ENCODE measurements around the gene ATP5PF. TPM values are rescaled to one million over a fixed set of nuclear protein-coding genes. Genes with fewer than 3 reads are reported as not detected.

The ATP5PF gene
- total RNA-seq, 2 experiments from 2014 or later: 70.6 to 164 TPM

GRCh38 chr21:25757531-25757930, 22.8 kb upstream of the ATP5PF start:
- no peak for TF ChIP-seq CTCF (conservative IDR thresholded peaks at IDR 0.05; ENCODE audit: low read length)
- TF ChIP-seq EZH2phosphoT487 (IDR thresholded peaks at IDR 0.05; ENCODE audit: borderline replicate concordance, low read depth, low read length): no peak
- H4K20me1 ChIP-seq (ENCODE audit: insufficient read depth, low read length): no peaks in the 10 kb centered on the region
- ChIA-PET CTCF (ENCODE audit: unreplicated experiment) (no interaction called here), POLR2A (interaction anchor here (0.5 to 1.8 kb wide), 14 partner anchors 9 to 740 kb away, joined by 3 to 15 read pairs (median 5); no protein-coding TSS in a partner anchor)
- H3K36me3 ChIP-seq (ENCODE audit: insufficient read depth, low read length): peaks cover 99% of the 10 kb centered on the region
- H3K79me2 ChIP-seq (ENCODE audit: insufficient read depth, low read depth, low read length): no peaks in the 10 kb centered on the region; the same call in 1 of the 2 replicates
- no peak overlapping the region for H3K4me3 ChIP-seq (ENCODE audit: low read depth, low read length, poor library complexity, severe bottlenecking)
- BruUV-seq (replicated peaks): no TSS peak
- no peaks in the 10 kb centered on the region for H3K9me3 ChIP-seq (ENCODE audit: low read length)
- intact Hi-C loops (cut with micrococcal nuclease; ENCODE audit: unreplicated experiment): no loop called here
- H3K4me2 ChIP-seq (ENCODE audit: low read length): no peak overlapping the region
- H2AFZ ChIP-seq (ENCODE audit: low read length): no peak overlapping the region
- no peaks in the 10 kb centered on the region for H3K4me1 ChIP-seq (ENCODE audit: insufficient read depth, low read length, poor library complexity, severe bottlenecking)
- no peak for DNase-seq (ENCODE audit: low spot score)
- no peak overlapping the region for H3K27ac ChIP-seq (ENCODE audit: low read depth, low read length, poor library complexity, severe bottlenecking)
- no peaks in the 10 kb centered on the region for H3K9me2 ChIP-seq (ENCODE audit: insufficient read depth, low read length)

DNA sequence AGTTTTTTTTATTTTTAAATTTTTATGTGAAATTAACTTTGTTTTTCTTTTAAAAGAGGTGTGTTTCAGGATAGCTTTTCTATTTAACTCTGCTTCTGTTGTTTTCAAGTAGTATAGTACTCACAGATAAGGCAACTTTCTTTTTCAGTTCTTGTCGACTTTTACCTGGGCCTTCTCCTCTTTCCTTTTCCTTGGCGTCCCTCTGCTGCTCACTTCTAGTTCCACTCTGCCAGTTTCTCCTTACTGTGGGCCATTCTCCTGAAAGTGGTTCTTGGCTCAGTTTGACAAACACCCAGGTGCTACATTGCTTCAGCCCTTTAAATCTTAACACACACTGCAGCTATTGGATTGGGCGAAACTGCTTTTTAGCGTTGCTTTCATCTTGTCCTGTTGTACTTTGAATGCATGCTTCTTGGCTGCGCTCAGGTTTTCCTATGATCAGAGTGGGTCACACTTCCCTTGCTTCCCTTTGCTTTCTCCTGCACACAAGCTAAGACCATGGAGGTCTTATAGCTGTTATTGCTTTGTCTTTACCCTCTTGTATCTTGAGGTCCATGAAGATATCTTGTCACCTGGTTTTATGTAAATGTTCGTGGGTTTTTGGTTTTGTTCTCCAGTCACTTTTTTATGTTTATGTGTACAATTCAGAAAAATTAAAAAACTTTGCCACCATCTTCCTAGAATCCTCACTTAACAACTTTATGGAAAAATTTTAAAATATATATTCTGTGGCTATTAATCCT, 21.7 kb upstream of the ATP5PF start:
- no peaks in the 10 kb centered on the region for H3K4me1 ChIP-seq (ENCODE audit: insufficient read depth, low read length, poor library complexity, severe bottlenecking)
- no peak overlapping the region for H3K4me3 ChIP-seq (ENCODE audit: low read depth, low read length, poor library complexity, severe bottlenecking)
- no peaks in the 10 kb centered on the region for H3K9me2 ChIP-seq (ENCODE audit: insufficient read depth, low read length)
- no peak overlapping the region for H3K4me2 ChIP-seq (ENCODE audit: low read length)
- H2AFZ ChIP-seq (ENCODE audit: low read length): no peak overlapping the region
- ChIA-PET POLR2A (no interaction called here), CTCF (ENCODE audit: unreplicated experiment) (no interaction called here)
- no peaks in the 10 kb centered on the region; the same call in 1 of the 2 replicates for H3K79me2 ChIP-seq (ENCODE audit: insufficient read depth, low read depth, low read length)
- H3K9me3 ChIP-seq (ENCODE audit: low read length): no peaks in the 10 kb centered on the region
- H4K20me1 ChIP-seq (ENCODE audit: insufficient read depth, low read length): no peaks in the 10 kb centered on the region
- no peak overlapping the region for H3K27ac ChIP-seq (ENCODE audit: low read depth, low read length, poor library complexity, severe bottlenecking)
- BruUV-seq (replicated peaks): no TSS peak
- TF ChIP-seq CTCF (conservative IDR thresholded peaks at IDR 0.05; ENCODE audit: low read length) (no peak), EZH2phosphoT487 (IDR thresholded peaks at IDR 0.05; ENCODE audit: borderline replicate concordance, low read depth, low read length) (no peak)
- DNase-seq (ENCODE audit: low spot score): no peak
- intact Hi-C loops (cut with micrococcal nuclease; ENCODE audit: unreplicated experiment): no loop called here
- H3K36me3 ChIP-seq (ENCODE audit: insufficient read depth, low read length): peaks cover 99% of the 10 kb centered on the region

DNA sequence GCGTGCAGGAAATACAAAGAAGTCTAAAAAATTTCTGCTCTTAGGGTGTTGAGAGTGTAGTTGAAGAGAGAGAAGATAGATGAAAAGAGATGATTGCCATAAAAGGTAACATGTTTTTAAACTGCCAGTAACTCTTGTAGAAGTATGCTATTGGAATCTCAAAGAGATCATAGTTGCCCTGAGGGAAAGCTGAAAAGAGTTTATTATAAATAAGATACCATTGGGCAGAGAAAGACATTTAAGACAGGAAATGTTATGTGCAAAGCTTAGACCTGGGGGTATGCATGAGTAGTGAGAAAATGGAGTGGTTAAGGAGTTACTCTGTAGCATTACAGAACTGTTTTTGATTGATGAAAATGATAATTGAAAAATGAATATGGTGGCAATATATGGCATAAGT, 17.7 kb upstream of the ATP5PF start:
- no peak for DNase-seq (ENCODE audit: low spot score)
- H4K20me1 ChIP-seq (ENCODE audit: insufficient read depth, low read length): no peaks in the 10 kb centered on the region
- no peaks in the 10 kb centered on the region for H3K9me2 ChIP-seq (ENCODE audit: insufficient read depth, low read length)
- TF ChIP-seq CTCF (conservative IDR thresholded peaks at IDR 0.05; ENCODE audit: low read length) (no peak), EZH2phosphoT487 (IDR thresholded peaks at IDR 0.05; ENCODE audit: borderline replicate concordance, low read depth, low read length) (no peak)
- H3K4me1 ChIP-seq (ENCODE audit: insufficient read depth, low read length, poor library complexity, severe bottlenecking): no peaks in the 10 kb centered on the region
- H3K9me3 ChIP-seq (ENCODE audit: low read length): no peaks in the 10 kb centered on the region
- H3K4me3 ChIP-seq (ENCODE audit: low read depth, low read length, poor library complexity, severe bottlenecking): no peak overlapping the region
- intact Hi-C loops (cut with micrococcal nuclease; ENCODE audit: unreplicated experiment): no loop called here
- no peak overlapping the region for H3K4me2 ChIP-seq (ENCODE audit: low read length)
- no peaks in the 10 kb centered on the region; the same call in 1 of the 2 replicates for H3K79me2 ChIP-seq (ENCODE audit: insufficient read depth, low read depth, low read length)
- ChIA-PET CTCF (ENCODE audit: unreplicated experiment) (no interaction called here), POLR2A (interaction anchor here (0.5 to 1.4 kb wide), 4 partner anchors 9 to 229 kb away, joined by 3 to 7 read pairs (median 6); no protein-coding TSS in a partner anchor)
- H3K27ac ChIP-seq (ENCODE audit: low read depth, low read length, poor library complexity, severe bottlenecking): no peak overlapping the region
- no peak overlapping the region for H2AFZ ChIP-seq (ENCODE audit: low read length)
- BruUV-seq (replicated peaks): no TSS peak
- H3K36me3 ChIP-seq (ENCODE audit: insufficient read depth, low read length): peaks cover 95% of the 10 kb centered on the region
